HPDE6-E6E7 (cell line): ENCODE results near the gene KIF18B.
"Not testable (repeated sequence)": the region's sequence is repeated elsewhere in the genome, so short reads cannot be mapped to it uniquely, and the experiment has no call there.

Experiments
- DNase-seq: peaks from one replicate; pipeline ENCODE4 v3.0.0; 2011; ENCODE audit warnings: missing footprints; ENCODE audit errors: extremely low spot score

KIF18B gene

DNA sequence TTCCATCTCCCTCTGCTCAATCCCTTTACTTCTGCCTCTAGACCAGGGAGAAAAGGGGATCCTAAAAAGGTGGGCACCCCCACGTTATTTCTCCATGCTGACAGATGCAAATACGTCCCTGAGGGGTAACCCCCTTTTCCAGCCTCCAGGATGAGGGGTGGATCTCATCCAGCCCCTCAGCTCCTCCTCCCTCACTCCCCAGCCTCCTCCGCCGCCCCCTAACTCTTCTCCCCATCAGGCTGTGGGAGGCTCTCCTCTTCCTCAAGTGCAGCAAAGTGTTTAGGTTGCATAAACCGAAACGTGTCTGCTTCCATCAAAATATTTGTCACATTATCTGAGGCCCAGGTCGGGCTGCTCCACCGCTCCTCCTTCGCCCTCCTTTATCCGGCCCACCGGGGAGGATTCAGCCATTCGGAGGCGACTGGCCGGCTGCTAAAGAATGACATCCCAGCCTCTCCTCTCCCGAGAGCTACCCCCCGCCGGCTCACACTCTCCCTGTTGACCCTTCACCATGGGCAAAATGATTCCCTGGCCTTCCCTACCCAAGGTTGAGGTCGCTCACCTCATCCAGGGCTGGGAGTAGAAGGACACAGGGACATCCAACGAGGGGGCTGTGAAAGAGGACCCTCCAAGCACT, 21.7 kb upstream of the KIF18B start:
- DNase-seq, result no peak

- DNase-seq, result peak; percentile 95
These were observed 20.9 kb upstream of the KIF18B start, which contains the start of gene C1QL1 for GRCh38 chr17:44968225-44969143. Gene C1QL1 (minus strand): TSS chr17:44968303. CDS start chr17:44968048, 255 bp downstream.

DNA sequence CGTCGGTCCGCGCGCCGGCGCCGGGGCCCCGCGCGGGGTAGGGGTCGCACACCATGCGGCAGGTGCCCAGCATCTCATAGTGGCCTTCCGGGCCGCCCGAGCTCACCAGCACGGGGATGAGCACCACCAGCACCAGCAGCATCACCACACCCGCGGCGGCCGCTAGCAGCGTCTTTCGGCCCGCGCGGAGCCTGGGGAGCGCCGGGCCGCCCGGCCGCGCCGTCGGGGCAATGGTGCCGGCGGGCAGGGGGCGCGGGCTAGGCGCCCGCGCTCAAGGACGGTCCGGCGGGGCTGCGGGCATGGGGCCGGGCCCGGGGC, 20.3 kb upstream of the KIF18B start:
- DNase-seq, result no peak

DNA sequence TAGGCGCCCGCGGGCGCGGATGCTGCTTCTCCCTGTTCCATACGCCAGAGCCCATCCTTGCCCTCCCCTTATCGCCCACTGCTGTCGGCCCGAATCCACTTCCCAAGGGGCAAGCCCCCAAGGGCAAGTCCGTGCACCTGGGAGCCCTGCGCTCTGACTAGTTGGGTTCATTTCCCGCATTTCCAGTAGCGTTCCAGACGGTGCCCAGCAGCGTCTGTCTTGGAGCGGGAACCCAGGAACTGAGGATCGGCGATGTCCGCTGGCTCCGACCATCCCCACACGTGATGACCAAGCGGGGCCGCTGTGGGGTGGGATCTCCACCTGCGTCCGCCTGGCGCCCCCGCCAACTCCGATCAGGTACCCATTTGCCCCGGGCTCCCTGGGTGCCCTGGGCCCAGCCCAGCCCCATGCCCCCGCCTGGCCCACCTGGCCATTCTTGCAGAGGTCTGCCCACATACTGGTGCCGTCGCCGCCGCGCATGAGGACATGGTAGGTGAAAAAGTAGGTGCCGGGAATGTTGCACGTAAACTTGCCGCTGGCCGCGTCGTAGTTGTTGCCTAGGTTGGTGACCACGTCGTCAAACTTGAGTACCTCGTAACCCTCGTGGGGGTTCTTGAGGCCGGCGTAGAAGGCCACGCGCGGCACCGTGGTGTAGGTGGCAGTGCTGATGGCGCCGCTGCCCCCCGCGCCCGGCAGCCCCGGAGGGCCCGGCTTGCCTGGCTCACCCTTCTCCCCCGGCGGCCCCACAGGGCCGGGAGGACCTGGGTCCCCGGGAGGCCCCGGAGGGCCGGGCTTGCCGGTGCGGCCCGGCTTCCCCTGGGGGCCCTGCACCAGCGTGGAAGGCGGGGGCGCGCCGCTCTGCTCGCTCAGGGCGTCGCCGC, 19.7 kb upstream of the KIF18B start:
- no peak for DNase-seq

GRCh38 chr17:44966348-44967025, 18.9 kb upstream of the KIF18B start:
- no peak for DNase-seq

DNA sequence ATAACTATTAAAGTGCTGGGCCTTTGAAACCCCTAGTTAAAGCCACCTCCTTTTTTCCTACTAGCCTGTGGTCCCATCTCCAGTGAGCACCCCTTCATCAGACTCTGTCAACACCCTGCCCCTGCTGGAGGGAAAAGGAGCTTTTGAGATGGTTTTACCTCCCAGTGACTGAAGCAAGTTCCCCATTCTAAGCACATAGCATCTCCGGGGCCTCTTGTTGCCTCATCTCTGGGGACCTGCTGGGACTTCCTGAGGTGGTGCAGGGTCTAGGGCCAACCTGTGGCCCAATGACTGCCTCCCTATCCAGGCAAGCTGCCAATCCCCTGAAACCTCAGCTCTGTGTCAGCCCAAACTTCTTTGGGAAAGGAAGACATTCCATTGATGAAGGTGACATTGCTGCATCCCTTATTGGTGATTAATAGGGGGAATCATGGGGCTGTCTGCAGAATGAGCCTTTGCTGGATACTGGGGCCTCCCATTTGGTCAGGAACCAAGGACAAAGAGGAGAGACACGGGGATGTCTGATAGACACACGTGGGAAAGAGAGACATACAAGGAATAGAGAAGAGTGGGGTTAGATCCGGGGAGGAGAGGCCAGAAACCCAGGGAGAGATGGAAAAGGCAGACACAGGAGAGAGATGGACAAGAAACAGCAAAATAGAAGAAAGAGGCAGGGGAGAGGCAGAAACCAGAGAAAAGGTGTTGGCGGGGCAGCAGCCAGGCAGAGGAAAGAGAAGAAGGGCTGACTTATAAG, 18.1 kb upstream of the KIF18B start:
- DNase-seq, result no peak

DNA sequence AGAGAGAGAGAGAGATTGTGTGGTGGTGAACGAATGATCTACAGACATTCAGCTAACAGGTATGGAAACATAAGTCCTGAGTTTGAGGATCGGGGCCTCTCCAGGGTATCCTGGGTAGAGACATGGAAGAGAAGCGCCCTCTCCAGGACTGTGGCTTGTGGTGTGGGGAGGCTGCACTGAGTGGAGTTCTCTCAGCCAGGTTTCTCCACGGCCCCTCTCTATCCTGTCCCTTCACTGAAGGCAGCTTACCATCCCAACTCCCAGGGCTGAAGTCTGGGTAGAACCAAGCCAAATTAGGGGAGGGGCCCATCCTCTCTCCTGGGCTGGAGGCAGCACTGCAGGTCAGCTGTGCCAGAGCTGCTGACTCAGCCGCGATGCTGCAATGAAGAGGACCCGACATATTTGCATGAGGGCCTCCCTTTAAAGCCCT, 14.4 kb upstream of the KIF18B start:
- no peak for DNase-seq

DNA sequence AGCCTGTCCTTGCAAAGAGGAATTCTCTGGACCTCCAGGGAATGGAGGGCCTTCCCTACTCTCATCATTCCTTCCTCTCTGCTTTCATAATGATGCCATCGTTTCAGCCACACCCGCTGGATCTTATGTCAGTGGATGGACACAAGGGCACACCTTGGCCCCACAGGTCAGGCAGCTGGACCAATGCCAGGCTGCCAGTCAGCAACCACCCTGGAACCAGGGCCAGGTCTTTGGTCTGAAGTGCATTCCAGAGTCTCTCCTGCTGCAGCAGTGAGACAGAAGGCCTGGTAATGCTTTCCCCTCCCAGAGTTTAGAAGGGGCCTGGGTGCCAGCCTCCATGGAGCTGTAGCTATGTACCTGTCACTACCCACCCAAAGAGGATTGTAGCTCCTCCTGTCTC, 13.1 kb upstream of the KIF18B start:
- no peak for DNase-seq

- DNase-seq, result no peak
These were observed 12.4 kb upstream of the KIF18B start for GRCh38 chr17:44959821-44960531.

- no peak for DNase-seq
These were observed 9.7 kb upstream of the KIF18B start for GRCh38 chr17:44956998-44957981.

- no peak for DNase-seq
These were observed 8.3 kb upstream of the KIF18B start for GRCh38 chr17:44955674-44956425.

GRCh38 chr17:44952946-44953475, 5.4 kb upstream of the KIF18B start:
- no peak for DNase-seq

GRCh38 chr17:44948315-44948795, 782 bp upstream of the KIF18B start:
- DNase-seq, result no peak

- DNase-seq, result not testable (repeated sequence)
These were observed 1.9 kb downstream of the KIF18B start for GRCh38 chr17:44945652-44946051.

GRCh38 chr17:44942456-44942855, 5.1 kb downstream of the KIF18B start:
- DNase-seq, result no peak

- no peak for DNase-seq
These were observed 5.8 kb downstream of the KIF18B start for GRCh38 chr17:44941712-44942331.

DNA sequence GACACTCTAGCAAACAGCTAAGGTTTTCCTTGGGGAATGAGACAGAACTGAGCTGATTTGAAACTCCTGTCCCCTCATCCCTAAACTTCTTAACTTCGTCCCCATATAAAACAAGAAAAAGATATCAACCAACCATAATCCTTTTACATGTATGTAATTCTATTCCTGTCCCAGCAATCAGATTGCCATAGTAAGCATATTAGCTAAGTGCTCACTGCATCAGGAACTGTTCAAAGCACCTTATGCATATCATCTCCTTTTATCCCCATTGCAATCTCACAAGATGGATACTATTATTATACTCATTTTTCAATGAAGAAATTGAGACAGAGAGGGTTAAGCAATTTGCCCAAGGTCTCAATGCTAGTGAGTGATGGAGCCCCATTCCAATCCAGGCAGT, 6.8 kb downstream of the KIF18B start:
- DNase-seq, result no peak
